ENCODE measurements around the gene FBLN1.

DNA sequence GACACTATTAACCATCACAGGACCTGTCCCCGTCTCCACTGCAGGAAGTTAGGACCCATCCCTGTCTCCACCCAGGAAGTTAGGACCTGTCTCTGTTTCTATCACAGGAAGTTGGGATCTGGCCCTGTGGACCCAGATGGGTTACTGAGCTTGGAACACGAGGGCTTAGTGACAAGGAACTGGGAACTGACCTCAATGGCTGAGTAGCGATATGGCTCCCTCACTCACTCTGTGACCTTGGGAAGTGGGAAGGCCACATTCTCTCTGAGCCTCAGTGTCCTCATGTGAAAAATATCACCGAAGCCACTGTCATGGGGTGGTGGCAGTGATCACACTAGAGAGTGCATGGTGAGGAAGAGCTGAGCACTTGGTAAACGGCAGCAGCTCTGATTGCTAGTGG is 59.4 kb downstream of the FBLN1 start:
- TF ChIP-seq CTCF (IDR thresholded peaks at IDR 0.05) (no peak), POLR2A (IDR thresholded peaks at IDR 0.05) (no peak), POLR2AphosphoS5 (IDR thresholded peaks at IDR 0.05) (no peak)
